Stimulated activated CD8-positive, alpha-beta memory T cell treated with anti-CD3 and anti-CD28 coated beads, Interleukin-15, amount 100 ng/mL, for 48 hours (primary cell): Measurements from ENCODE around the gene IARS2.
"Not testable (repeated sequence)": the region's sequence is repeated elsewhere in the genome, so short reads cannot be mapped to it uniquely, and the experiment has no call there.

Source experiments
- DNase-seq, 2 donors: peaks; one replicate each; pipeline ENCODE4 v3.0.0-alpha.2; 2020; ENCODE audit warnings: low read depth in 2 of 2

Gene IARS2

GRCh38 chr1:220164517-220164916, 70.6 kb downstream of the IARS2 start:
- no peak for DNase-seq

- no peak for DNase-seq
These were observed 72.9 kb downstream of the IARS2 start for GRCh38 chr1:220166853-220167252.

GRCh38 chr1:220169887-220170286, 76.0 kb downstream of the IARS2 start:
- DNase-seq, result not testable (repeated sequence)

- no peak for DNase-seq
These were observed 77.0 kb downstream of the IARS2 start for GRCh38 chr1:220170836-220171526.

- no peak for DNase-seq
These were observed 82.6 kb downstream of the IARS2 start for GRCh38 chr1:220176540-220176939.

GRCh38 chr1:220182111-220182510, 88.2 kb downstream of the IARS2 start:
- no peak for DNase-seq

GRCh38 chr1:220182656-220183055, 88.7 kb downstream of the IARS2 start:
- no peak for DNase-seq

- no peak for DNase-seq
These were observed 90.6 kb downstream of the IARS2 start for GRCh38 chr1:220184506-220184905.

- no peak for DNase-seq
These were observed 92.8 kb downstream of the IARS2 start for GRCh38 chr1:220186752-220187151.

- no peak for DNase-seq
These were observed 94.6 kb downstream of the IARS2 start for GRCh38 chr1:220188538-220188937.

GRCh38 chr1:220189750-220190347, 95.9 kb downstream of the IARS2 start:
- no peak for DNase-seq

- no peak for DNase-seq
These were observed 101.8 kb downstream of the IARS2 start for GRCh38 chr1:220195701-220196100.
